Memory B cell (primary cell): ENCODE measurements around the gene RRM2.

ENCODE experiments used
- ATAC-seq: fragments of 150-1000 bp; cut with Tn5 transposase; 2 replicates; pipeline ENCODE4 v1.10.0; 2021; ENCODE audit warnings: low read depth, mild to moderate bottlenecking, moderate library complexity
- DNase-seq, 2 donors: peaks; one replicate each; pipeline ENCODE4 v3.0.0; 2022; ENCODE audit warnings: low spot score in 2 of 2
- H3K27ac Mint-ChIP-seq: one replicate; pipeline ENCODE4 v1.8.0; 2022; ENCODE audit warnings: mild to moderate bottlenecking, moderate library complexity, mixed read lengths
- H3K27me3 Mint-ChIP-seq: one replicate; pipeline ENCODE4 v1.8.0; 2022; ENCODE audit warnings: mixed read lengths
- H3K36me3 Mint-ChIP-seq: one replicate; pipeline ENCODE4 v1.8.0; 2022; ENCODE audit warnings: mild to moderate bottlenecking, mixed read lengths
- H3K4me1 Mint-ChIP-seq: one replicate; pipeline ENCODE4 v1.8.0; 2022; ENCODE audit warnings: mixed read lengths
- H3K4me3 Mint-ChIP-seq: one replicate; pipeline ENCODE4 v1.8.0; 2022; ENCODE audit warnings: mild to moderate bottlenecking, moderate library complexity, mixed read lengths
- H3K9me3 Mint-ChIP-seq: one replicate; pipeline ENCODE4 v1.8.0; 2022; ENCODE audit warnings: mixed read lengths

RRM2 gene

GRCh38 chr2:10122500-10123280 lies at the start of gene RRM2:
Gene RRM2, plus strand, starts transcription at chr2:10122739. Its CDS starts 60 bp downstream, at chr2:10122799.
- H3K27ac Mint-ChIP-seq: peak within 1 kb of the TSS; percentile 14
- peak; percentile 79 to 81 for DNase-seq

GRCh38 chr2:10073706-10074105 lies 48.8 kb upstream of the RRM2 start:
- Mint-ChIP-seq H3K9me3 (no peaks in the 10 kb centered on the region), H3K36me3 (no peaks in the 10 kb centered on the region), H3K27me3 (peaks cover 29% of the 10 kb centered on the region), H3K4me1 (peaks cover 5% of the 10 kb centered on the region), H3K27ac (no peak overlapping the region), H3K4me3 (no peak overlapping the region)
- no peak for DNase-seq
- ATAC-seq: no peak

More at GRCh38 chr2:10122500-10123280, at the start of gene RRM2:
- Mint-ChIP-seq H3K27me3 (peaks cover 5% of the 10 kb centered on the region), H3K36me3 (no peaks in the 10 kb centered on the region), H3K4me3 (peak within 1 kb of the TSS; percentile 85), H3K4me1 (peaks cover 20% of the 10 kb centered on the region), H3K9me3 (no peaks in the 10 kb centered on the region)
- peak; percentile 78 for ATAC-seq

- H3K4me1 Mint-ChIP-seq: peaks cover 7% of the 10 kb centered on the region
- DNase-seq (no peak), ATAC-seq (no peak)
- no peaks in the 10 kb centered on the region for H3K36me3 Mint-ChIP-seq
- no peak overlapping the region for H3K27ac Mint-ChIP-seq
- no peak overlapping the region for H3K4me3 Mint-ChIP-seq
- peaks cover 31% of the 10 kb centered on the region for H3K27me3 Mint-ChIP-seq
- no peaks in the 10 kb centered on the region for H3K9me3 Mint-ChIP-seq
These were observed 47.4 kb upstream of the RRM2 start for GRCh38 chr2:10075101-10075500.

- peaks cover 7% of the 10 kb centered on the region for H3K4me1 Mint-ChIP-seq
These were observed 46.8 kb upstream of the RRM2 start for GRCh38 chr2:10075571-10076209.

DNA sequence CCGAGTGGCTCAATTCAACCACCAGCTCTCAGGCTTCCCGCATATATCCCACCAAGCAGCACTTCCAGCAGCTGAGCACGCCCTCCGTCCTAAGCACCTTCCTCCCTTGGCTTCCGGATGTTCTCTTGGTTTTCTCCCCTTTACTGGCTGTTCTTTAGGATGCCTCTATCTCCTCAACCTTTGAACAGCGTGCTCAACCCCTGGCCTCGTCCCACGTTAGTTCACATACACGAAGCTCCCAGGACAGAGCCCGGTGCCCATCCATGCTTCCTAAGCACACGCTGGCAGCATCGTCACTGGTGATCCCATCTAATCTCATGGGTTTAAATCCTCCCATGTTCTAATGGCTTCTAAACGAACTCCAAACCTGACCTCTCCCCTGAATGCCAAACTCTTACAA lies 46.0 kb upstream of the RRM2 start:
- Mint-ChIP-seq H3K4me1 (peaks cover 10% of the 10 kb centered on the region), H3K36me3 (no peaks in the 10 kb centered on the region), H3K27ac (no peak overlapping the region), H3K4me3 (no peak overlapping the region), H3K27me3 (peaks cover 31% of the 10 kb centered on the region), H3K9me3 (no peaks in the 10 kb centered on the region)
- no peak for DNase-seq
- ATAC-seq: no peak

More at GRCh38 chr2:10075571-10076209, 46.8 kb upstream of the RRM2 start:
- ATAC-seq (no peak), DNase-seq (no peak)
- Mint-ChIP-seq H3K36me3 (no peaks in the 10 kb centered on the region), H3K4me3 (no peak overlapping the region), H3K27me3 (peaks cover 31% of the 10 kb centered on the region), H3K27ac (no peak overlapping the region), H3K9me3 (no peaks in the 10 kb centered on the region)

DNA sequence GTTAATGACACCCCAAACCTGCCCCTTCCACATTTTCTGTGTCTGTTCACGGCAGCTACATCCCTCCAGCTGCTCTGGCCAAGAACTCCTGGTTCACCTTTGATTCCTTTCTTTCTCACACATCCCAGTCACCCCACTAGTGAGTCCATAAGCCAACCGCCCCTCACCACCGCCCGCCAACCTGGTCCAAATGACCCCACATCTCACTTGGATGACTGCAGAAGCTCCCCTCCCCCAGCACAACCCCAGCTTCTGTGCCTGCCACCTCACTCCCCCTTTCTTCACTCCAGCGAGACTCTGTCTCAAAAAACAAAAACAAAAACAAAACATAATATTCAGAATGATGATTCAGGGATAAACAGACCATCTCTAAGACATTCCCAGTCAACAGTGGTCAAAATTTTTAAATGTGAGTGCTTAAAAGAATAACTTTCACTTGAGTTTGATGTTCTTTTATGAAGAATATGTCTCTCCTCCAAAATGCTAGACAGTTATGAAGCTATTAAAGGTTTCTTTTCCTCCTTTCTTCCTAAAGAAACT lies 45.5 kb upstream of the RRM2 start:
- DNase-seq (no peak), ATAC-seq (no peak)
- Mint-ChIP-seq H3K4me1 (peaks cover 10% of the 10 kb centered on the region), H3K27ac (no peak overlapping the region), H3K36me3 (no peaks in the 10 kb centered on the region), H3K27me3 (peaks cover 33% of the 10 kb centered on the region), H3K4me3 (no peak overlapping the region), H3K9me3 (no peaks in the 10 kb centered on the region)

- Mint-ChIP-seq H3K27me3 (peaks cover 30% of the 10 kb centered on the region), H3K4me3 (no peak overlapping the region), H3K9me3 (no peaks in the 10 kb centered on the region), H3K4me1 (peaks cover 5% of the 10 kb centered on the region), H3K36me3 (no peaks in the 10 kb centered on the region), H3K27ac (no peak overlapping the region)
- ATAC-seq (no peak), DNase-seq (no peak)
These were observed 44.5 kb upstream of the RRM2 start for GRCh38 chr2:10078001-10078400.

DNA sequence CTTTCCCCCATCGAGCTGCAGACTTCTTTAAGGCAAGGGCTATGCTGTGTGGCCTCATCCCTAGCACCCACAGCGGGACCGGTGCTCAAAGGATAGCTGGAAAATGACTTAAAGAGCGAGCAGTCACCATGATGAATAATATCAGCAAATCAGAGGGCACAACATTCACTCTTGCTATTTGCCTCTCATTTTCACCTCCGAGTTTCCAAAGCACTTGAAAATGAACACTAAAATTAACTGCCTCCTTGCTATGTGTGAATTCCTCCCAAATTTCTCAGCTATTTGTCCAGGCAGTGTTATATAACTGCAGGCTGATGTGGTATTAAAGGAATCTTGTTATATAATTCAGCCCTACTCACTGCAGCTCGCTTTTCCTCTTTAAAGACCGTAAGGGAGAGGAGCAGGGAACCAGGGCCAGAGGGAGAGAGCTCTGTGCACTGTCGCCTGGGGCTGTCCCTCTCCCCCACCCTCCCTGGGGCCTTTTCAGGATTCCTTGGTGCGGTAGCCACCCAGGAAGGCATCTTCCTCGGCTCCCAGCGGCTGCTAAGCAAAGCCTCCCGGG lies 43.8 kb upstream of the RRM2 start:
- DNase-seq: no peak
- no peaks in the 10 kb centered on the region for H3K9me3 Mint-ChIP-seq
- no peak for ATAC-seq
- peaks cover 11% of the 10 kb centered on the region for H3K4me1 Mint-ChIP-seq
- H3K27ac Mint-ChIP-seq: peak overlapping the region; percentile 49
- peaks cover 36% of the 10 kb centered on the region for H3K27me3 Mint-ChIP-seq
- H3K36me3 Mint-ChIP-seq: no peaks in the 10 kb centered on the region
- H3K4me3 Mint-ChIP-seq: peak overlapping the region; percentile 78

- ATAC-seq: peak; percentile 45
- Mint-ChIP-seq H3K9me3 (no peaks in the 10 kb centered on the region), H3K4me1 (peaks cover 11% of the 10 kb centered on the region), H3K36me3 (no peaks in the 10 kb centered on the region), H3K4me3 (peak overlapping the region; percentile 78), H3K27me3 (peaks cover 34% of the 10 kb centered on the region), H3K27ac (peak overlapping the region; percentile 49)
- DNase-seq: peak in 1 of 2 donors; percentile 52
These were observed 43.2 kb upstream of the RRM2 start for GRCh38 chr2:10079266-10079869.

GRCh38 chr2:10079870-10080535 lies 42.5 kb upstream of the RRM2 start, which contains the start of gene CYS1:
Gene CYS1, minus strand, starts transcription at chr2:10080411. Its CDS starts 188 bp downstream, at chr2:10080223.
- Mint-ChIP-seq H3K4me1 (peaks cover 11% of the 10 kb centered on the region), H3K27ac (peak within 1 kb of the TSS; percentile 49), H3K4me3 (peak within 1 kb of the TSS; percentile 78), H3K36me3 (no peaks in the 10 kb centered on the region), H3K27me3 (peaks cover 37% of the 10 kb centered on the region), H3K9me3 (no peaks in the 10 kb centered on the region)
- DNase-seq: peak in 1 of 2 donors; percentile 39
- ATAC-seq: peak; percentile 48

DNA sequence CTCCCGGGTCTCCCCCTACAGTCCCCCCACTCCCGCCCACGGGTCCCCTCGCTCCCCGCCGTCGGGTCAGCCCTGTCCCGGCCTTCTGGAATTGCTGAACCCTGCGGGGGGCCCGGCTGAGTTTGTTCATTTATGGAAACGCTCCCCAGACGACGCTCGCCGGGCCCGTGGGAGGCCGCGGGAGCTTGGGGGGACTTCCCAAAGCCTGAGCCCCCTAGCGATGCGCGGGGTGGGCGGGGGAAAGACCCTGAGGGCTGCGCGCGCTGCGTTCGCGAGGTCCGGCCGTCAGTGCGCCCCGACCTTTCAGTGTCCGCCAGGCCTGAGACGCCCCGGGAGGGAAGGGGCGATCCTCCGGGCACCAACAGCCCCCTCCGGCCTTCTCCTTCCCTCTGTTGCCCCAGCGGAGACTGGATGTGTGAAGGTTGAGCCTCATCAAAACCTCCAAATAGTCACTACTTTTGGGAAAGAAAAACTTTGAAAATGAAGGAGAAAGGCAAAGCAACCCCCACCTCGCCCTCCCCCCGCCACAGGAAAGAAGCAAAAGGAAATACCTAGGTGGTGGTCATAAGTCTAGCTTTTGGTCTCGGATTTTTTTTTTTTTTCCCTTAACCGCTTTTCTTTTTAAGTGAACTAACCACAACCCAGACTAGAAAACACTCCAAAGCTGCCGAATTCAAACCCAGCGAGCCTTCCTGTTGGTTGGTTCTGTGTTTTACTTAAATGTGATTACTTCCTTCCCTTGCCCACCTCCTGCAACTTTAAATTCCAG lies 41.8 kb upstream of the RRM2 start:
- DNase-seq (peak in 1 of 2 donors; percentile 37), ATAC-seq (peak; percentile 34)
- no peak overlapping the region for H3K27ac Mint-ChIP-seq

DNA sequence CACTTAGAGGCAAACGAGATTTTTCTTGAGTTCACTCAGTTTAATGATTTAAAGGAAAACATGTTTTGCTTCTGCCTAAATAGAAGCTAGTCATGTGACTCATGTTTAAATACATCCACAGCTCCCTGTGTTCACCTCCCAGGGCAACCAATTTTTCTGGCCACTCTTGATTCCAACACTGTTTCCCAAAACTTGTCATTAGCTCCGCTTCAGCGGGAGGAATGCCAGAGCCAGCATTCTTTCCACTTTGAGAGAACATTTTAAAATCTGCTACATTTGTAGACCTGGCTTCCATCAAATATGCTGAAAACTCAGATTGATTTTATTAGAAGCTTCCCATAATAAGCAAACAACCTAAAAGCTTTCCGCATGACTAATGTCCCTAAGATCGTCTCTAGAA lies 39.5 kb upstream of the RRM2 start:
- no peaks in the 10 kb centered on the region for H3K9me3 Mint-ChIP-seq
- H3K27ac Mint-ChIP-seq: no peak overlapping the region
- ATAC-seq: no peak
- DNase-seq: no peak
- peaks cover 27% of the 10 kb centered on the region for H3K27me3 Mint-ChIP-seq
- peaks cover 11% of the 10 kb centered on the region for H3K4me1 Mint-ChIP-seq
- no peak overlapping the region for H3K4me3 Mint-ChIP-seq
- H3K36me3 Mint-ChIP-seq: no peaks in the 10 kb centered on the region

More for the DNA sequence above, 41.8 kb upstream of the RRM2 start:
- H3K27me3 Mint-ChIP-seq: peaks cover 35% of the 10 kb centered on the region
- no peaks in the 10 kb centered on the region for H3K36me3 Mint-ChIP-seq
- peaks cover 11% of the 10 kb centered on the region for H3K4me1 Mint-ChIP-seq
- H3K4me3 Mint-ChIP-seq: peak overlapping the region; percentile 64
- H3K9me3 Mint-ChIP-seq: no peaks in the 10 kb centered on the region
